ENCODE measurements around the gene MSLN.

MSLN gene

GRCh38 chr16:778447-778846 lies 17.9 kb downstream of the MSLN start:
- Histone ChIP-seq H3K4me1 (ENCODE audit: control insufficient read depth in 1 of 2, insufficient read depth in 1 of 2, low read depth in 1 of 2, low read length in 1 of 2) (no peaks in the 10 kb centered on the region), H3K36me3 (no peaks in the 10 kb centered on the region), H3K4me3 (ENCODE audit: low read depth in 1 of 2, low read length in 1 of 2) (no peak overlapping the region), H3K9me3 (no peaks in the 10 kb centered on the region), H3K27ac (no peak overlapping the region), H3K27me3 (peaks cover 57% of the 10 kb centered on the region)
- TF ChIP-seq, protein P1, sequence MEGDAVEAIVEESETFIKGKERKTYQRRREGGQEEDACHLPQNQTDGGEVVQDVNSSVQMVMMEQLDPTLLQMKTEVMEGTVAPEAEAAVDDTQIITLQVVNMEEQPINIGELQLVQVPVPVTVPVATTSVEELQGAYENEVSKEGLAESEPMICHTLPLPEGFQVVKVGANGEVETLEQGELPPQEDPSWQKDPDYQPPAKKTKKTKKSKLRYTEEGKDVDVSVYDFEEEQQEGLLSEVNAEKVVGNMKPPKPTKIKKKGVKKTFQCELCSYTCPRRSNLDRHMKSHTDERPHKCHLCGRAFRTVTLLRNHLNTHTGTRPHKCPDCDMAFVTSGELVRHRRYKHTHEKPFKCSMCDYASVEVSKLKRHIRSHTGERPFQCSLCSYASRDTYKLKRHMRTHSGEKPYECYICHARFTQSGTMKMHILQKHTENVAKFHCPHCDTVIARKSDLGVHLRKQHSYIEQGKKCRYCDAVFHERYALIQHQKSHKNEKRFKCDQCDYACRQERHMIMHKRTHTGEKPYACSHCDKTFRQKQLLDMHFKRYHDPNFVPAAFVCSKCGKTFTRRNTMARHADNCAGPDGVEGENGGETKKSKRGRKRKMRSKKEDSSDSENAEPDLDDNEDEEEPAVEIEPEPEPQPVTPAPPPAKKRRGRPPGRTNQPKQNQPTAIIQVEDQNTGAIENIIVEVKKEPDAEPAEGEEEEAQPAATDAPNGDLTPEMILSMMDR (IDR thresholded peaks at IDR 0.05): no peak

DNA sequence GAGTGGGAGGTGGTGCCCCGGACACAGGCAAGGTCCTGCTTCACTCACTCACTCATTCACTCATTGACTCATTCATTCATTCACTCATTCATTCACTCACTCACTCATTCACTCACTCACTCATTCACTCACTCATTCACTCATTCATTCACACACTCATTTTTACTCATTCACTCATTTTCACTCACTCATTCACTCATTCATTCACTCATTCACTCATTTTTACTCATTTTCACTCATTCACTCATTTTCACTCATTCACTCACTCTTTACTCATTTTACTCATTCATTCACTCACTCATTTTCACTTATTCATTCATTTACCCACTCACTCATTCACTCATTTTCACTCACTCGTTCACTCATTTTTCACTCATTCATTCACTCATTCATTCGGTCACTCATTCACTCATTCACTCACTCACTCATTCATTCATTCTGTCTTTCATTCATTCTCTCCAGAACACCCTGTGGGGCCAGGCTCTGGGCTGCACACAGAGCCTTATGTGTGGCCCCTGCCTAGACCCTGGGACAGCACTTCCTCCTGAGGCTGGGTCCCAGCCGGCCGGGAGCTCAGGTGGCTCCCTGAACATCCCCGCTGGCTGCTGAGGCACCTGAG lies 18.5 kb downstream of the MSLN start:
- Histone ChIP-seq H3K4me1 (ENCODE audit: control insufficient read depth in 1 of 2, insufficient read depth in 1 of 2, low read depth in 1 of 2, low read length in 1 of 2) (no peaks in the 10 kb centered on the region), H3K9me3 (no peaks in the 10 kb centered on the region), H3K4me3 (ENCODE audit: low read depth in 1 of 2, low read length in 1 of 2) (no peak overlapping the region), H3K27me3 (peaks cover 60% of the 10 kb centered on the region), H3K36me3 (no peaks in the 10 kb centered on the region), H3K27ac (no peak overlapping the region)
- TF ChIP-seq, protein P1 (IDR thresholded peaks at IDR 0.05): no peak

DNA sequence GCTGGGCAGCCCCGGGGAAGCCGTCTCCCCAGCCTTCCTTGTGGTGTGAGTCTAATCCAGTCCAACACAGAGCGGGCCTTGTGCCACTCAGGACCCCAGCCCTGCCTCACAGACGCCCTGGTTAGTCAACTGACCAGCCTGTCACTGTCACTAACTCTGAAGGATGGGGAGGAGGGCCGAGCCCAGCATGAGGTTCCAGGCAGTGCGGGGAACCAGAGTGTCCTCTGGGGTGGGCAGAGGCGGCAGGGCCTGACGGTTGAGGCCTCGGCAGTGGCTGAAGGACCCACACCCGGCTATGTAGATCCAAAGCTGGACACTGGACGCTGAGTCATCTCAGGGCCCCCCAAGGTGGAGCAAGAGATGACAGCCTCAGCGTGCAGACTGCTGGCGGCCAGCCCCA lies 19.0 kb downstream of the MSLN start:
- TF ChIP-seq, protein P1 (IDR thresholded peaks at IDR 0.05): no peak
- Histone ChIP-seq H3K27ac (no peak overlapping the region), H3K9me3 (no peaks in the 10 kb centered on the region), H3K4me3 (ENCODE audit: low read depth in 1 of 2, low read length in 1 of 2) (no peak overlapping the region), H3K27me3 (peaks cover 60% of the 10 kb centered on the region), H3K36me3 (no peaks in the 10 kb centered on the region), H3K4me1 (ENCODE audit: control insufficient read depth in 1 of 2, insufficient read depth in 1 of 2, low read depth in 1 of 2, low read length in 1 of 2) (no peaks in the 10 kb centered on the region)

DNA sequence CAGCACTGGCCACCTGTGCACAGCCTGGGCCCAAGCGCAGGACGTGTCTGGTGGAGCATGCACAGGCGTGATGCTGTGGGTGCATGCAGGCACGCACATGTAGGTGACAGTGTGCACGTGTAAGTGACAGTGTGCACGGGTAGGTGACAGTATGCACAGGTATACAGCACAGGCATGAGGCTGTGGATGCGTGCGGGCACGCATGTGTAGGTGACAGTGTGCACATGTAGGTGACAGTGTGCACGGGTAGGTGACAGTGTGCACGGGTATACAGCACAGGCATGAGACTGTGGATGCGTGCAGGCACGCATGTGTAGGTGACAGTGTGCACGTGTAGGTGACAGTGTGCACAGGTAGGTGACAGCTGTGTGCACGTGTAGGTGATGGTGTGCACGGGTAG lies 19.8 kb downstream of the MSLN start:
- Histone ChIP-seq H3K4me1 (ENCODE audit: control insufficient read depth in 1 of 2, insufficient read depth in 1 of 2, low read depth in 1 of 2, low read length in 1 of 2) (no peaks in the 10 kb centered on the region), H3K4me3 (ENCODE audit: low read depth in 1 of 2, low read length in 1 of 2) (no peak overlapping the region), H3K9me3 (no peaks in the 10 kb centered on the region), H3K27me3 (peaks cover 60% of the 10 kb centered on the region), H3K27ac (no peak overlapping the region), H3K36me3 (peaks cover 7% of the 10 kb centered on the region)
- TF ChIP-seq, protein P1 (IDR thresholded peaks at IDR 0.05): no peak

- Histone ChIP-seq H3K4me3 (ENCODE audit: low read depth in 1 of 2, low read length in 1 of 2) (no peak overlapping the region), H3K4me1 (ENCODE audit: control insufficient read depth in 1 of 2, insufficient read depth in 1 of 2, low read depth in 1 of 2, low read length in 1 of 2) (no peaks in the 10 kb centered on the region), H3K27me3 (peaks cover 56% of the 10 kb centered on the region), H3K9me3 (no peaks in the 10 kb centered on the region), H3K27ac (no peak overlapping the region), H3K36me3 (peaks cover 18% of the 10 kb centered on the region)
- TF ChIP-seq, protein P1 (IDR thresholded peaks at IDR 0.05): no peak
Observed at GRCh38 chr16:781346-782010, 20.9 kb downstream of the MSLN start.
